Liver (tissue), 9 donors: ENCODE measurements around the gene PRR11. TPM values are rescaled to one million over a fixed set of nuclear protein-coding genes. Genes with fewer than 3 reads are reported as not detected.
A peak's percentile ranks its signal among the peaks of the same experiment; 100 is the strongest.

Experiments
- DNase-seq: peaks from one replicate; pipeline ENCODE4 v3.0.0-alpha.2; 2017; ENCODE audit warnings: low spot score
- H3K27ac ChIP-seq, 2 donors: one replicate each; pipeline ENCODE4 v1.7.0; 2013; ENCODE audit warnings: inconsistent platforms in 2 of 2, low read length in 2 of 2, control low read depth in 1 of 2, low read depth in 1 of 2, mild to moderate bottlenecking in 1 of 2
- H3K27me3 ChIP-seq, 4 donors: one replicate each; pipeline versions ENCODE4 v1.6.1 to v1.7.0; 2013; ENCODE audit warnings: low read length in 3 of 4, inconsistent platforms in 1 of 4, mild to moderate bottlenecking in 1 of 4, moderate library complexity in 1 of 4; ENCODE audit not compliant: control insufficient read depth in 4 of 4, insufficient read depth in 4 of 4
- H3K36me3 ChIP-seq, 4 donors: one replicate each; pipeline versions ENCODE4 v1.6.1 to v1.7.0; 2013; ENCODE audit warnings: low read length in 3 of 4, mild to moderate bottlenecking in 3 of 4, low read depth in 1 of 4, moderate library complexity in 1 of 4; ENCODE audit not compliant: control insufficient read depth in 4 of 4, insufficient read depth in 3 of 4
- H3K4me1 ChIP-seq, 4 donors: one replicate each; pipeline versions ENCODE4 v1.6.1 to v1.7.0; 2013; ENCODE audit warnings: low read length in 3 of 4, mild to moderate bottlenecking in 3 of 4, moderate library complexity in 1 of 4; ENCODE audit not compliant: control insufficient read depth in 4 of 4, insufficient read depth in 4 of 4
- H3K4me3 ChIP-seq, 3 donors: one replicate each; pipeline versions ENCODE4 v1.6.1 to v1.7.0; 2013; ENCODE audit warnings: low read length in 3 of 3, control low read depth in 1 of 3, low read depth in 1 of 3, mild to moderate bottlenecking in 1 of 3
- H3K9ac ChIP-seq, 2 donors: one replicate each; pipeline ENCODE4 v1.7.0; 2013; ENCODE audit warnings: low read length in 2 of 2, mild to moderate bottlenecking in 2 of 2, moderate library complexity in 2 of 2, control low read depth in 1 of 2, low read depth in 1 of 2
- H3K9me3 ChIP-seq, 4 donors: one replicate each; pipeline versions ENCODE4 v1.6.1 to v1.7.0; 2013; ENCODE audit warnings: low read length in 3 of 4; ENCODE audit not compliant: control insufficient read depth in 4 of 4
- ATF3 ChIP-seq: IDR thresholded peaks from 2 replicates; pipeline ENCODE4 v1.6.1; 2016; ENCODE audit warnings: antibody characterized with exemption
- CTCF ChIP-seq: fragments of 150-350 bp; IDR thresholded peaks from 2 replicates; pipeline ENCODE4 v1.5.1; 2017; ENCODE audit warnings: improper control_type of control experiment, low read depth, low read length; ENCODE audit not compliant: missing input control
- EGR1 ChIP-seq, 2 donors: IDR thresholded peaks; 2 replicates each; pipeline ENCODE4 v1.6.1; 2016 to 2018; ENCODE audit warnings: antibody characterized with exemption in 2 of 2, low read depth in 2 of 2
- FOXA1 ChIP-seq: IDR thresholded peaks from 2 replicates; pipeline ENCODE4 v1.6.1; 2016; ENCODE audit warnings: antibody characterized with exemption
- FOXA2 ChIP-seq: IDR thresholded peaks from 2 replicates; pipeline ENCODE4 v1.6.1; 2016; ENCODE audit warnings: antibody characterized with exemption
- GABPA ChIP-seq, 2 donors: IDR thresholded peaks in 1 of 2; conservative IDR thresholded peaks in 1 of 2; 2 replicates each; pipeline ENCODE4 v1.6.1; 2016; ENCODE audit warnings: antibody characterized with exemption in 2 of 2, mild to moderate bottlenecking in 1 of 2, moderate library complexity in 1 of 2
- HNF4A ChIP-seq, 2 donors: conservative IDR thresholded peaks; 2 replicates each; pipeline ENCODE4 v1.6.1; 2016; ENCODE audit warnings: antibody characterized with exemption in 2 of 2, mild to moderate bottlenecking in 2 of 2
- HNF4G ChIP-seq: IDR thresholded peaks from 2 replicates; pipeline ENCODE4 v1.6.1; 2016; ENCODE audit warnings: antibody characterized with exemption
- JUND ChIP-seq, 2 donors: IDR thresholded peaks; 2 replicates each; pipeline ENCODE4 v1.6.1; 2016; ENCODE audit warnings: antibody characterized with exemption in 2 of 2
- NR2F2 ChIP-seq: IDR thresholded peaks from 2 replicates; pipeline ENCODE4 v1.6.1; 2016; ENCODE audit warnings: antibody characterized with exemption
- RAD21 ChIP-seq, 2 donors: IDR thresholded peaks; 2 replicates each; pipeline ENCODE4 v1.6.1; 2016; ENCODE audit warnings: antibody characterized with exemption in 2 of 2, mild to moderate bottlenecking in 2 of 2
- RXRA ChIP-seq, 2 donors: IDR thresholded peaks; 2 replicates each; pipeline ENCODE4 v1.6.1; 2017 to 2018; ENCODE audit warnings: antibody characterized with exemption in 2 of 2, mild to moderate bottlenecking in 1 of 2
- SP1 ChIP-seq: IDR thresholded peaks from 2 replicates; pipeline ENCODE4 v1.6.1; 2018; ENCODE audit warnings: antibody characterized with exemption, mild to moderate bottlenecking
- TAF1 ChIP-seq: conservative IDR thresholded peaks from 2 replicates; pipeline ENCODE4 v1.6.1; 2016; ENCODE audit warnings: antibody characterized with exemption, mild to moderate bottlenecking
- YY1 ChIP-seq: IDR thresholded peaks from 2 replicates; pipeline ENCODE4 v1.6.1; 2016; ENCODE audit warnings: antibody characterized with exemption, mild to moderate bottlenecking
- ZBTB33 ChIP-seq: IDR thresholded peaks from 2 replicates; pipeline ENCODE4 v1.6.1; 2016; ENCODE audit warnings: antibody characterized with exemption
- WGBS: extraction: QIAGEN DNeasy Blood & Tissue Kit; methylation state at CpG from one replicate; pipeline ENCODE4 v1.1.7; 2013; 5-methylcytosine and 5-hydroxymethylcytosine counted together
- polyA plus RNA-seq, 2 donors: library from polyadenylated mRNA; stranded (reverse) in 1 of 2; unstranded in 1 of 2; fragments of 200-250 nt in 1 of 2; fragments of >200 nt in 1 of 2; fragmentation: Nextera tagmentation in 1 of 2; extraction: Ambion mirVana in 1 of 2; gene quantifications; one replicate each; pipeline versions ENCODE4 v1.2.1 to v1.2.3, GENCODE V29; 2013 to 2015
- total RNA-seq, 2 donors: library from RNA; depleted of rRNA; stranded (reverse); fragments of >200 nt; gene quantifications; one replicate each; pipeline ENCODE4 v1.2.3, GENCODE V29; 2014
- TF ChIP-seq, protein P1 (sequence below): IDR thresholded peaks from 2 replicates; pipeline ENCODE4 v1.6.1; 2016; ENCODE audit warnings: antibody characterized with exemption, mild to moderate bottlenecking
- TF ChIP-seq, protein P2 (sequence below): IDR thresholded peaks from 2 replicates; pipeline ENCODE4 v1.6.1; 2016; ENCODE audit warnings: antibody characterized with exemption
- donor health status: healthy.
- donor health status: healthy.
- donor health status: healthy.
- donor health status: healthy.
- donor health status: healthy.

Gene PRR11
- total and polyA plus RNA-seq, 4 donors, result 0.17 to 17.7 (median 0.95) TPM

DNA sequence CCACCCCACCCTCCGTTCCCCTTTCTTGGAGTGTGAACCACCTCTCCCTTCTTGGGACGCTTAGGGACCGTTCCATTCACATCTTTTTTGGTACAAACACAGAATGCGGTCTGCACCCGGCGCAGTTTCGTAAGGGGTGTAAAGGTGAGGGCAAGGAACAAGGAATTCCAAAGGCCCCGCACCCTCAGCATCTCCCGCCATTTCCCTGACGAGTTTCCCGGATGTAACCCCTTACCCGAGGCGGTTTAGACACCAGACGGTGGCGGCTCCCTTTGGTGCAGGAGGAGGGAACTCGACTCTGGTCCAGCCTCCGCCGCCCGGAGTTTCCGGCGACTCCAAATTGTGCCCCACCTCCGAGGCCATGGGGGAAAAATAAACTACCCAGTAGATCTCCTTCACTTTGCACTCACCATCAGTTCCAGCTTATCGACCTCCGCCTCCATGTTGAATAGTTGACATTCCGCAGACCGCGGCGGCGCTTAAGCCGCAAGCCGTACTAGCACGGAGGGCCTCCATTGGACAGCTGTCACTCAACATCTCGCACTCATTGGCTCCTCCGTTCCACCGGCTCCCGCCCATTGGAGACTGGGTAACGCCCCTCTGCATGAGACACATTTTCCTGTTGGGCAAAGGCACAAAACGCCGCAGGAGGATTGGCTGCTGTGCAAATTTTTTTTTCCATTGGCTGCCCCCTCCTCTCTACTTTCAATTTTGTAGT lies 666 bp upstream of the PRR11 start, which contains the start of gene SKA2:
Gene SKA2 (minus strand): TSS at position 466 of the 718 bp plus-strand sequence. CDS start 23 bp downstream, at position 443.
- DNase-seq, result peak; percentile 95

More for the DNA sequence above, 666 bp upstream of the PRR11 start, which contains the start of gene SKA2:
- H3K27me3 ChIP-seq, result no peaks in the 10 kb centered on the region
- peaks cover 6 to 10% (median 9%) of the 10 kb centered on the region in 4 donors for H3K4me1 ChIP-seq
- no peaks in the 10 kb centered on the region for H3K9me3 ChIP-seq
- peak within 1 kb of the TSS; percentile 73 to 83 for H3K9ac ChIP-seq
- H3K36me3 ChIP-seq, result no peaks in the 10 kb centered on the region
- under 1% methylated on average over 39 of the region's 39 CpGs for WGBS
- TF ChIP-seq RXRA (IDR thresholded peaks at IDR 0.05), result no peak
- no peak for TF ChIP-seq FOXA2
- TF ChIP-seq EGR1 (IDR thresholded peaks at IDR 0.05; ENCODE audit: low read depth in 2 of 2), result peak; percentile 54 to 88
- no peak for TF ChIP-seq NR2F2
- TF ChIP-seq CTCF, result no peak
- TF ChIP-seq, protein P1, sequence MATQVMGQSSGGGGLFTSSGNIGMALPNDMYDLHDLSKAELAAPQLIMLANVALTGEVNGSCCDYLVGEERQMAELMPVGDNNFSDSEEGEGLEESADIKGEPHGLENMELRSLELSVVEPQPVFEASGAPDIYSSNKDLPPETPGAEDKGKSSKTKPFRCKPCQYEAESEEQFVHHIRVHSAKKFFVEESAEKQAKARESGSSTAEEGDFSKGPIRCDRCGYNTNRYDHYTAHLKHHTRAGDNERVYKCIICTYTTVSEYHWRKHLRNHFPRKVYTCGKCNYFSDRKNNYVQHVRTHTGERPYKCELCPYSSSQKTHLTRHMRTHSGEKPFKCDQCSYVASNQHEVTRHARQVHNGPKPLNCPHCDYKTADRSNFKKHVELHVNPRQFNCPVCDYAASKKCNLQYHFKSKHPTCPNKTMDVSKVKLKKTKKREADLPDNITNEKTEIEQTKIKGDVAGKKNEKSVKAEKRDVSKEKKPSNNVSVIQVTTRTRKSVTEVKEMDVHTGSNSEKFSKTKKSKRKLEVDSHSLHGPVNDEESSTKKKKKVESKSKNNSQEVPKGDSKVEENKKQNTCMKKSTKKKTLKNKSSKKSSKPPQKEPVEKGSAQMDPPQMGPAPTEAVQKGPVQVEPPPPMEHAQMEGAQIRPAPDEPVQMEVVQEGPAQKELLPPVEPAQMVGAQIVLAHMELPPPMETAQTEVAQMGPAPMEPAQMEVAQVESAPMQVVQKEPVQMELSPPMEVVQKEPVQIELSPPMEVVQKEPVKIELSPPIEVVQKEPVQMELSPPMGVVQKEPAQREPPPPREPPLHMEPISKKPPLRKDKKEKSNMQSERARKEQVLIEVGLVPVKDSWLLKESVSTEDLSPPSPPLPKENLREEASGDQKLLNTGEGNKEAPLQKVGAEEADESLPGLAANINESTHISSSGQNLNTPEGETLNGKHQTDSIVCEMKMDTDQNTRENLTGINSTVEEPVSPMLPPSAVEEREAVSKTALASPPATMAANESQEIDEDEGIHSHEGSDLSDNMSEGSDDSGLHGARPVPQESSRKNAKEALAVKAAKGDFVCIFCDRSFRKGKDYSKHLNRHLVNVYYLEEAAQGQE, result no peak
- peak; percentile 97 to 98 for TF ChIP-seq JUND (IDR thresholded peaks at IDR 0.05)
- TF ChIP-seq, protein P2, sequence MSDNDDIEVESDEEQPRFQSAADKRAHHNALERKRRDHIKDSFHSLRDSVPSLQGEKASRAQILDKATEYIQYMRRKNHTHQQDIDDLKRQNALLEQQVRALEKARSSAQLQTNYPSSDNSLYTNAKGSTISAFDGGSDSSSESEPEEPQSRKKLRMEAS, result no peak
- TF ChIP-seq ZBTB33, result peak; percentile 60
- peak; percentile 100 for TF ChIP-seq SP1
- peak; percentile 13 to 71 for TF ChIP-seq GABPA (IDR thresholded peaks at IDR 0.05 in 1 of 2, conservative IDR thresholded peaks at IDR 0.05 in 1 of 2)
- no peak for TF ChIP-seq TAF1
- TF ChIP-seq RAD21 (IDR thresholded peaks at IDR 0.05), result peak in 1 of 2 donors; percentile 4
- TF ChIP-seq ATF3, result peak; percentile 86
- peak; percentile 98 for TF ChIP-seq YY1
- TF ChIP-seq HNF4G, result no peak
- peak in 1 of 2 donors; percentile 44 for TF ChIP-seq HNF4A (conservative IDR thresholded peaks at IDR 0.05)
- TF ChIP-seq FOXA1, result no peak
- peak within 1 kb of the TSS; percentile 56 to 64 for H3K27ac ChIP-seq
- H3K4me3 ChIP-seq, result peak within 1 kb of the TSS; percentile 70 to 94 (median 81)
